IPS DF 6.9 (cell line): ENCODE results near the gene DUXA.
"Not testable (repeated sequence)": the region's sequence is repeated elsewhere in the genome, so short reads cannot be mapped to it uniquely, and the experiment has no call there.

Source experiments
- DNase-seq: peaks from one replicate; pipeline ENCODE4 v3.0.0-alpha.2; 2013; ENCODE audit warnings: low read depth, low spot score
- H3K27ac ChIP-seq: one replicate; pipeline ENCODE4 v1.5.1; 2013; ENCODE audit warnings: low read length, control low read depth
- H3K27me3 ChIP-seq: 2 replicates; pipeline ENCODE4 v1.6.1; 2013; ENCODE audit warnings: mild to moderate bottlenecking, low read length; ENCODE audit not compliant: control insufficient read depth, insufficient read depth
- H3K36me3 ChIP-seq: 2 replicates; pipeline ENCODE4 v1.6.1; 2013; ENCODE audit warnings: low read length; ENCODE audit not compliant: control insufficient read depth, insufficient read depth
- H3K4me1 ChIP-seq: 2 replicates; pipeline ENCODE4 v1.6.1; 2013; ENCODE audit warnings: low read length; ENCODE audit not compliant: control insufficient read depth, insufficient read depth
- H3K4me3 ChIP-seq: 2 replicates; pipeline ENCODE4 v1.5.1; 2013; ENCODE audit warnings: mild to moderate bottlenecking, low read length
- H3K9me3 ChIP-seq: 2 replicates; pipeline ENCODE4 v1.6.1; 2013; ENCODE audit warnings: low read length, inconsistent platforms; ENCODE audit not compliant: control insufficient read depth, insufficient read depth
- WGBS: extraction: QIAGEN DNeasy Blood & Tissue Kit; methylation state at CpG from one replicate; pipeline ENCODE4 v1.1.7; 2013; ENCODE audit warnings: mixed read lengths, missing lambda C conversion rate; ENCODE audit not compliant: insufficient read length, insufficient coverage; 5-methylcytosine and 5-hydroxymethylcytosine counted together

DUXA gene

GRCh38 chr19:57165846-57166245 is 1.4 kb downstream of the DUXA start:
- H3K4me3 ChIP-seq, result no peak overlapping the region
- no peak for DNase-seq
- no peaks in the 10 kb centered on the region for H3K27me3 ChIP-seq
- no peaks in the 10 kb centered on the region for H3K36me3 ChIP-seq
- H3K9me3 ChIP-seq, result peaks cover 3% of the 10 kb centered on the region
- H3K27ac ChIP-seq, result no peak overlapping the region
- no CpG with 5 or more reads among the region's 7 CpGs for WGBS
- no peaks in the 10 kb centered on the region for H3K4me1 ChIP-seq

DNA sequence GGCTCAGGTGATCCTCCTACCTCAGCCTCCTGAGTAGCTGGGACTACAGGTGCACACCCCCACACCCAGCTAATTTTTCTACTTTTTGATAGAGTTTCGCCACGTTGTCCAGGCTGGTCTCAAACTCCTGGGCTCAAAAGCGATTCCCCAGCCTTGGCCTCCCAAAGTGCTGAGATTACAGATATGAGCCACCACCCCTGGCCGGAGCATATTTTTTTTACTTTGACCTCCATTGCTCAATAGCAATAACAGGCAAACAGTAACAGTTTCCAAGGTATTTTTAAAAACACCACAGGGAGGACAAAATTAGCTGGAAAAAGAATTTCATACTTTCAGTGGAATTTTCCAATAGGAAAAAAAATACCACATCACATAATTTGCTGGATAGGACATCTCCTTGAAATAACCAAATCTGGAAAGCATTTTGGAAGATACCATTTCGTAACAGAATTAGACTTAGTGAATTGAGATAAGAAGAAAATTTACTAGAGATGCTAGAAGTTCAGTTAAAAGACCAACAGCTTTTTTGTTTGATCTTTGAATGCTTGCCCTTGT is 5.2 kb downstream of the DUXA start:
- H3K36me3 ChIP-seq, result no peaks in the 10 kb centered on the region
- no peak overlapping the region for H3K27ac ChIP-seq
- peaks cover 10% of the 10 kb centered on the region for H3K9me3 ChIP-seq
- no CpG with 5 or more reads among the region's 5 CpGs for WGBS
- no peaks in the 10 kb centered on the region for H3K4me1 ChIP-seq
- no peaks in the 10 kb centered on the region for H3K27me3 ChIP-seq
- no peak for DNase-seq
- H3K4me3 ChIP-seq, result no peak overlapping the region

DNA sequence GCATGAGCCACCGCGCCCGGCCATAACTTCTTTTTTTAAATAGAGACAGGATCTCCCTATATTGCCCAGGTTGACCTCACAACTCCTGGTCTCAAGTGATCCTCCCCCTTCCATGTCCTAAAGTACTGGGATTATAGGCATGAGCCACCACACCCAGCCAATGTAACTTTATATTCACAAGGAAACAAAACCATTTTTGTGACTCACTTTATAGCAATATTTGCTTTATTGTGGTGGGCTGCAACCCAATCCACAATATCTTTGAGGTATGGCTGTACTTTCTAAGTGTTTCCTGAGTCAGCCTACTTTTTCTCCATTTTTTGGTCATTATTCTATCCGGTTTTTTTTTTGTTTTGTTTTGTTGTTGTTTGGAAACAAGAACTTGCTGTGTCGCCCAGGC is 14.4 kb downstream of the DUXA start:
- Histone ChIP-seq H3K9me3 (peaks cover 7% of the 10 kb centered on the region), H3K27ac (no peak overlapping the region), H3K4me1 (no peaks in the 10 kb centered on the region), H3K27me3 (no peaks in the 10 kb centered on the region), H3K36me3 (no peaks in the 10 kb centered on the region), H3K4me3 (no peak overlapping the region)
- no CpG with 5 or more reads among the region's 5 CpGs for WGBS
- DNase-seq, result no peak

- H3K9me3 ChIP-seq, result peaks cover 9% of the 10 kb centered on the region
- H3K27me3 ChIP-seq, result no peaks in the 10 kb centered on the region
- H3K4me3 ChIP-seq, result no peak overlapping the region
- no peak overlapping the region for H3K27ac ChIP-seq
- no peaks in the 10 kb centered on the region for H3K4me1 ChIP-seq
- WGBS, result no CpG with 5 or more reads among the region's 4 CpGs
- H3K36me3 ChIP-seq, result no peaks in the 10 kb centered on the region
- no peak for DNase-seq
These were observed 25.6 kb downstream of the DUXA start for GRCh38 chr19:57141699-57142098.

DNA sequence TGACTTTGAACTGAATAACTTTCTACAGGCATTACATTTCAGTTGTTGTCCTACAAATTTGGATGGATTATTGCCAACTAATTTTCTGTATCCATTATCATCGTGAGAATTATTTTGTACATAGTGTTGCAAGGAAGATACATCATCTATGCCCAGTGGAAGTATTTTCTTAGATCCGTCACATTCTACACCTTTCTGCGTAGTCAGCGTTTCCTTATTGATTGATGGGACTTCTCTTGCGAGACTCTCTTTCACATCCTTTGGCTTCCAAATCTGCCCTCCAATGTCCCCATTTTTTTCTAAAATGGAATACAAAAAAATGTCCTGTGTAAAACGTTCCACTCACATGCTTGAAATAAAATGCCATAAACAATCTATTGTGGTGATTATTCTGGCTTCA is 31.5 kb downstream of the DUXA start:
- no peak for DNase-seq
- WGBS, result no CpG with 5 or more reads among the region's 6 CpGs
- H3K4me3 ChIP-seq, result no peak overlapping the region
- H3K36me3 ChIP-seq, result no peaks in the 10 kb centered on the region
- peaks cover 12% of the 10 kb centered on the region for H3K9me3 ChIP-seq
- no peaks in the 10 kb centered on the region for H3K4me1 ChIP-seq
- no peaks in the 10 kb centered on the region for H3K27me3 ChIP-seq
- no peak overlapping the region for H3K27ac ChIP-seq

DNA sequence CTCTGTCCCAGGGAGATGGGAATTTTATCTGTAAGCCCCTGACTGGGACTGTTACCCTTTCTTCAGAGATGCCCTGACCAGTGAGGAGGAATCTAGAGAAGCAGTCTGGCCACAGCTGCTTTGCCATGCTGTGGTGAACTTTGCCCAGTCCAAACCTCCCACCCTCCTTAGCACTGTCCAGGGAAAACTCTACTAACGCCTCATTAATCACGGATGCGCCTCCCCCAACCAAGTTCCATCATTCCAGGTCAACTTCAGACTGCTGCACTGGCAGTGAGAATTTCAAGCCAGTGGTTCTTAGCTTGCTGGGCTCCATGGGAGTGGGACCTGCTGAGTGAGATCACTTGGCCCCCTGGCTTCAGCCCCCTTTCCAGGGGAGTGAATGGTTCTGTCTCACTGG is 39.9 kb downstream of the DUXA start:
- H3K4me1 ChIP-seq, H3K27me3 ChIP-seq, DNase-seq, H3K27ac ChIP-seq, H3K9me3 ChIP-seq, H3K36me3 ChIP-seq, H3K4me3 ChIP-seq: not testable (repeated sequence)
- no CpG with 5 or more reads among the region's 3 CpGs for WGBS

GRCh38 chr19:57123882-57124281 is 43.4 kb downstream of the DUXA start:
- H3K9me3 ChIP-seq, result peaks cover 3% of the 10 kb centered on the region
- no peak overlapping the region for H3K4me3 ChIP-seq
- no peaks in the 10 kb centered on the region for H3K36me3 ChIP-seq
- no peaks in the 10 kb centered on the region for H3K27me3 ChIP-seq
- H3K27ac ChIP-seq, result no peak overlapping the region
- DNase-seq, result no peak
- no peaks in the 10 kb centered on the region for H3K4me1 ChIP-seq
- WGBS, result no CpG with 5 or more reads among the region's 4 CpGs

- peaks cover 7% of the 10 kb centered on the region for H3K9me3 ChIP-seq
- H3K4me3 ChIP-seq, result no peak overlapping the region
- H3K27me3 ChIP-seq, result no peaks in the 10 kb centered on the region
- H3K4me1 ChIP-seq, result no peaks in the 10 kb centered on the region
- no peak for DNase-seq
- no peak overlapping the region for H3K27ac ChIP-seq
- whole genome bisulfite sequencing, result no CpG with 5 or more reads among the region's 32 CpGs
- no peaks in the 10 kb centered on the region for H3K36me3 ChIP-seq
These were observed 48.4 kb downstream of the DUXA start for GRCh38 chr19:57118848-57119247.

DNA sequence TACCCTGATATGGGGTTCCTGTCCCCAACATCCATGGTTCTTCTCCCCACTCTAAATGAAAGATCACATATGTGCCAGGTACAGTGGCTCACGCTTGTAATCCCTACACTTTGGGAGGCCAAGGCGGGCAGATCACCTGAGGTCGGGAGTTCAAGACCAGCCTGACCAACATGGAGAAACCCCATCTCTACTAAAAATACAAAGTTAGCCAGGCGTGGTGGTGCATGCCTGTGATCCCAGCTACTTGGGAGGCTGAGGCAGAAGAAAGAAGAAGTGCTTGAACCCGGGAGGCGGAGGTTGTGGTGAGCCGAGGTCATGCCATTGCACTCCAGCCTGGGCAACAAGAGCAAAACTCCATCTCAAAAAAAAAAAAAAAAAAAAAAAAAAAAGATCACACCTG is 53.8 kb downstream of the DUXA start:
- H3K27ac ChIP-seq, H3K36me3 ChIP-seq, H3K27me3 ChIP-seq, H3K4me1 ChIP-seq, H3K4me3 ChIP-seq, DNase-seq: not testable (repeated sequence)
- WGBS, result no CpG with 5 or more reads among the region's 7 CpGs
- peaks cover 13% of the 10 kb centered on the region for H3K9me3 ChIP-seq

DNA sequence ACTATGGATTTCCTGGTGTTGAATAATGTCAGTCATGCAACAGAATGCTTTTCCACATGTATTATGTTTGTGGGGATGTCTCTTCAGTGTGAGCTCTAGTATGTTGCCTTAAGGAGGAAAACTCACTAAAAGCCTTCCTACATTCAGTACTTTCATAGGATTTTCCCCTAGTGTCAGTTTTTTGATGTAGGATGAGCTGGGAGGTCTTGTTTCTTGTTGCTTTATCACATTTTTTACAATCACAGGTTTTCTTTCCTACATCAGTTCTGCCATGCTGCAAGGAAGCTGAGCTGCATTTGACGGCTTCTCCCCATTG is 56.0 kb downstream of the DUXA start:
- H3K27ac ChIP-seq, result no peak overlapping the region
- H3K4me3 ChIP-seq, result no peak overlapping the region
- no peaks in the 10 kb centered on the region; the same call in 1 of the 2 replicates for H3K27me3 ChIP-seq
- no peaks in the 10 kb centered on the region; the same call in 1 of the 2 replicates for H3K36me3 ChIP-seq
- no CpG with 5 or more reads among the region's 1 CpG for WGBS
- H3K9me3 ChIP-seq, result peaks cover 6% of the 10 kb centered on the region
- H3K4me1 ChIP-seq, result no peaks in the 10 kb centered on the region
- no peak for DNase-seq

- no CpG with 5 or more reads among the region's 9 CpGs for WGBS
- DNase-seq, result no peak
- no peak overlapping the region for H3K27ac ChIP-seq
- no peaks in the 10 kb centered on the region for H3K4me1 ChIP-seq
- H3K4me3 ChIP-seq, result no peak overlapping the region
- no peaks in the 10 kb centered on the region; the same call in 1 of the 2 replicates for H3K27me3 ChIP-seq
- no peaks in the 10 kb centered on the region; the same call in 1 of the 2 replicates for H3K36me3 ChIP-seq
- H3K9me3 ChIP-seq, result peaks cover 7% of the 10 kb centered on the region
These were observed 56.5 kb downstream of the DUXA start for GRCh38 chr19:57110592-57111328.
